ENCODE measurements around the gene GLTP.

GLTP gene

DNA sequence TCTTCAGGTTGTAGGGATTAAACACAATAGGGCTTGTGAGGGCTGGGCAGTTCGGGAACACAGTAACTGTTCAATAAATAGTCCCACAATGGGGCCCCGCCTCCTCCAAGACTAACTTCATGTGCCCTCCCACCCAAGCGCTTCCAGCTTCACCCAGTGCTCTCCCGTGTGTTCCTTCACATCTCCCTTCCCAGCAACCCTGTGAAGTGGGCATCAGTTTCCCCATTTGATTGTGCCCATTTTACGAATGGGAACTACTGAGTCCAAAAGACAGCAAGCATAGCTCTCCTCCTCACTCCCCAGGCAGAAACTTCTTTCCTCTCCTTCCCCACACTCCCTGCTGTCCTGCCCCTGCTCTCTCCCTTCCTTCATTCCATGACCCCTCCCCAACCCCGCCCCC lies 40.9 kb downstream of the GLTP start:
- TF ChIP-seq ZNF70 (CRISPR knock-in tag; IDR thresholded peaks at IDR 0.05) (no peak), ZNF8 (CRISPR knock-in tag; IDR thresholded peaks at IDR 0.05) (no peak), BACH2 (CRISPR knock-in tag; IDR thresholded peaks at IDR 0.05; ENCODE audit: borderline replicate concordance) (no peak), PPARA (CRISPR knock-in tag; IDR thresholded peaks at IDR 0.05; ENCODE audit: borderline replicate concordance) (no peak), SNAI2 (CRISPR knock-in tag; IDR thresholded peaks at IDR 0.05) (no peak), OSR1 (CRISPR knock-in tag; IDR thresholded peaks at IDR 0.05) (no peak), ZNF565 (CRISPR knock-in tag; conservative IDR thresholded peaks at IDR 0.05; ENCODE audit: low read depth) (no peak), ARNTL (CRISPR knock-in tag; IDR thresholded peaks at IDR 0.05; ENCODE audit: borderline replicate concordance, low read depth) (no peak), ESRRG (CRISPR knock-in tag; IDR thresholded peaks at IDR 0.05) (no peak), CSDC2 (CRISPR knock-in tag; IDR thresholded peaks at IDR 0.05) (no peak), ZFP3 (CRISPR knock-in tag; IDR thresholded peaks at IDR 0.05) (no peak), TOX (CRISPR knock-in tag; IDR thresholded peaks at IDR 0.05; ENCODE audit: borderline replicate concordance) (no peak), ZFP30 (CRISPR knock-in tag; IDR thresholded peaks at IDR 0.05) (no peak), ZC3H10 (CRISPR knock-in tag; IDR thresholded peaks at IDR 0.05) (no peak)
- TF ChIP-seq, protein P1, sequence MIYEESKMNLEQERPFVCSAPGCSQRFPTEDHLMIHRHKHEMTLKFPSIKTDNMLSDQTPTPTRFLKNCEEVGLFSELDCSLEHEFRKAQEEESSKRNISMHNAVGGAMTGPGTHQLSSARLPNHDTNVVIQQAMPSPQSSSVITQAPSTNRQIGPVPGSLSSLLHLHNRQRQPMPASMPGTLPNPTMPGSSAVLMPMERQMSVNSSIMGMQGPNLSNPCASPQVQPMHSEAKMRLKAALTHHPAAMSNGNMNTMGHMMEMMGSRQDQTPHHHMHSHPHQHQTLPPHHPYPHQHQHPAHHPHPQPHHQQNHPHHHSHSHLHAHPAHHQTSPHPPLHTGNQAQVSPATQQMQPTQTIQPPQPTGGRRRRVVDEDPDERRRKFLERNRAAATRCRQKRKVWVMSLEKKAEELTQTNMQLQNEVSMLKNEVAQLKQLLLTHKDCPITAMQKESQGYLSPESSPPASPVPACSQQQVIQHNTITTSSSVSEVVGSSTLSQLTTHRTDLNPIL (CRISPR knock-in tag; IDR thresholded peaks at IDR 0.05; ENCODE audit: low read depth): no peak
- TF ChIP-seq, protein P2, sequence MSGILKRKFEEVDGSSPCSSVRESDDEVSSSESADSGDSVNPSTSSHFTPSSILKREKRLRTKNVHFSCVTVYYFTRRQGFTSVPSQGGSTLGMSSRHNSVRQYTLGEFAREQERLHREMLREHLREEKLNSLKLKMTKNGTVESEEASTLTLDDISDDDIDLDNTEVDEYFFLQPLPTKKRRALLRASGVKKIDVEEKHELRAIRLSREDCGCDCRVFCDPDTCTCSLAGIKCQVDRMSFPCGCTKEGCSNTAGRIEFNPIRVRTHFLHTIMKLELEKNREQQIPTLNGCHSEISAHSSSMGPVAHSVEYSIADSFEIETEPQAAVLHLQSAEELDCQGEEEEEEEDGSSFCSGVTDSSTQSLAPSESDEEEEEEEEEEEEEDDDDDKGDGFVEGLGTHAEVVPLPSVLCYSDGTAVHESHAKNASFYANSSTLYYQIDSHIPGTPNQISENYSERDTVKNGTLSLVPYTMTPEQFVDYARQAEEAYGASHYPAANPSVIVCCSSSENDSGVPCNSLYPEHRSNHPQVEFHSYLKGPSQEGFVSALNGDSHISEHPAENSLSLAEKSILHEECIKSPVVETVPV (CRISPR knock-in tag; IDR thresholded peaks at IDR 0.05): no peak
- TF ChIP-seq, protein P3, sequence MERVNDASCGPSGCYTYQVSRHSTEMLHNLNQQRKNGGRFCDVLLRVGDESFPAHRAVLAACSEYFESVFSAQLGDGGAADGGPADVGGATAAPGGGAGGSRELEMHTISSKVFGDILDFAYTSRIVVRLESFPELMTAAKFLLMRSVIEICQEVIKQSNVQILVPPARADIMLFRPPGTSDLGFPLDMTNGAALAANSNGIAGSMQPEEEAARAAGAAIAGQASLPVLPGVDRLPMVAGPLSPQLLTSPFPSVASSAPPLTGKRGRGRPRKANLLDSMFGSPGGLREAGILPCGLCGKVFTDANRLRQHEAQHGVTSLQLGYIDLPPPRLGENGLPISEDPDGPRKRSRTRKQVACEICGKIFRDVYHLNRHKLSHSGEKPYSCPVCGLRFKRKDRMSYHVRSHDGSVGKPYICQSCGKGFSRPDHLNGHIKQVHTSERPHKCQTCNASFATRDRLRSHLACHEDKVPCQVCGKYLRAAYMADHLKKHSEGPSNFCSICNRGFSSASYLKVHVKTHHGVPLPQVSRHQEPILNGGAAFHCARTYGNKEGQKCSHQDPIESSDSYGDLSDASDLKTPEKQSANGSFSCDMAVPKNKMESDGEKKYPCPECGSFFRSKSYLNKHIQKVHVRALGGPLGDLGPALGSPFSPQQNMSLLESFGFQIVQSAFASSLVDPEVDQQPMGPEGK (CRISPR knock-in tag; IDR thresholded peaks at IDR 0.05; ENCODE audit: borderline replicate concordance): no peak
- TF ChIP-seq, protein P4, sequence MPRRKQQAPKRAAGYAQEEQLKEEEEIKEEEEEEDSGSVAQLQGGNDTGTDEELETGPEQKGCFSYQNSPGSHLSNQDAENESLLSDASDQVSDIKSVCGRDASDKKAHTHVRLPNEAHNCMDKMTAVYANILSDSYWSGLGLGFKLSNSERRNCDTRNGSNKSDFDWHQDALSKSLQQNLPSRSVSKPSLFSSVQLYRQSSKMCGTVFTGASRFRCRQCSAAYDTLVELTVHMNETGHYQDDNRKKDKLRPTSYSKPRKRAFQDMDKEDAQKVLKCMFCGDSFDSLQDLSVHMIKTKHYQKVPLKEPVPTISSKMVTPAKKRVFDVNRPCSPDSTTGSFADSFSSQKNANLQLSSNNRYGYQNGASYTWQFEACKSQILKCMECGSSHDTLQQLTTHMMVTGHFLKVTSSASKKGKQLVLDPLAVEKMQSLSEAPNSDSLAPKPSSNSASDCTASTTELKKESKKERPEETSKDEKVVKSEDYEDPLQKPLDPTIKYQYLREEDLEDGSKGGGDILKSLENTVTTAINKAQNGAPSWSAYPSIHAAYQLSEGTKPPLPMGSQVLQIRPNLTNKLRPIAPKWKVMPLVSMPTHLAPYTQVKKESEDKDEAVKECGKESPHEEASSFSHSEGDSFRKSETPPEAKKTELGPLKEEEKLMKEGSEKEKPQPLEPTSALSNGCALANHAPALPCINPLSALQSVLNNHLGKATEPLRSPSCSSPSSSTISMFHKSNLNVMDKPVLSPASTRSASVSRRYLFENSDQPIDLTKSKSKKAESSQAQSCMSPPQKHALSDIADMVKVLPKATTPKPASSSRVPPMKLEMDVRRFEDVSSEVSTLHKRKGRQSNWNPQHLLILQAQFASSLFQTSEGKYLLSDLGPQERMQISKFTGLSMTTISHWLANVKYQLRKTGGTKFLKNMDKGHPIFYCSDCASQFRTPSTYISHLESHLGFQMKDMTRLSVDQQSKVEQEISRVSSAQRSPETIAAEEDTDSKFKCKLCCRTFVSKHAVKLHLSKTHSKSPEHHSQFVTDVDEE (CRISPR knock-in tag; IDR thresholded peaks at IDR 0.05): no peak
- TF ChIP-seq, protein P5, sequence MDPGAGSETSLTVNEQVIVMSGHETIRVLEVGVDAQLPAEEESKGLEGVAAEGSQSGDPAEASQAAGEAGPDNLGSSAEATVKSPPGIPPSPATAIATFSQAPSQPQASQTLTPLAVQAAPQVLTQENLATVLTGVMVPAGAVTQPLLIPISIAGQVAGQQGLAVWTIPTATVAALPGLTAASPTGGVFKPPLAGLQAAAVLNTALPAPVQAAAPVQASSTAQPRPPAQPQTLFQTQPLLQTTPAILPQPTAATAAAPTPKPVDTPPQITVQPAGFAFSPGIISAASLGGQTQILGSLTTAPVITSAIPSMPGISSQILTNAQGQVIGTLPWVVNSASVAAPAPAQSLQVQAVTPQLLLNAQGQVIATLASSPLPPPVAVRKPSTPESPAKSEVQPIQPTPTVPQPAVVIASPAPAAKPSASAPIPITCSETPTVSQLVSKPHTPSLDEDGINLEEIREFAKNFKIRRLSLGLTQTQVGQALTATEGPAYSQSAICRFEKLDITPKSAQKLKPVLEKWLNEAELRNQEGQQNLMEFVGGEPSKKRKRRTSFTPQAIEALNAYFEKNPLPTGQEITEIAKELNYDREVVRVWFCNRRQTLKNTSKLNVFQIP (CRISPR knock-in tag; IDR thresholded peaks at IDR 0.05; ENCODE audit: borderline replicate concordance, low read depth): no peak
- ATAC-seq: no peak

DNA sequence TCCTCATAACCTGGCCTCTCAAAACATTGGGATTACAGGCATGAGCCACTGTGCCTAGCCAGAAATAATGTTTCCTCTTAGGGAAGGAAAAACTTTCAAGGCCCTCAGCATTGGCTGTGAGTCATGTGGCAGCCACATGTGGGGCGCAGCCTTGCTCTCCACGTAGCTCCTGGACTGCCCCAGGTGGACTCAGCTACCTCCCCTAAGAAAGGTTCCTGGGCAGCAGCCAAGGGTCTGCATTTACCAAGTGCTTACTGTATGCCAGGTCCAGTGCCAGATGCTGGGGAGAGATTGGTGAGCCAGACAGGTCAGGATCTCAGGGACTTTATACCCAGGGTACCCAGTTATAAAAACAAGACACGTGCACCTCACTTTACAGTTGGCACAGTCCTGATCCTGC lies 43.4 kb downstream of the GLTP start:
- ATAC-seq: no peak
- TF ChIP-seq ARNTL (CRISPR knock-in tag; IDR thresholded peaks at IDR 0.05; ENCODE audit: borderline replicate concordance, low read depth): no peak
- TF ChIP-seq, protein P2 (CRISPR knock-in tag; IDR thresholded peaks at IDR 0.05): no peak

DNA sequence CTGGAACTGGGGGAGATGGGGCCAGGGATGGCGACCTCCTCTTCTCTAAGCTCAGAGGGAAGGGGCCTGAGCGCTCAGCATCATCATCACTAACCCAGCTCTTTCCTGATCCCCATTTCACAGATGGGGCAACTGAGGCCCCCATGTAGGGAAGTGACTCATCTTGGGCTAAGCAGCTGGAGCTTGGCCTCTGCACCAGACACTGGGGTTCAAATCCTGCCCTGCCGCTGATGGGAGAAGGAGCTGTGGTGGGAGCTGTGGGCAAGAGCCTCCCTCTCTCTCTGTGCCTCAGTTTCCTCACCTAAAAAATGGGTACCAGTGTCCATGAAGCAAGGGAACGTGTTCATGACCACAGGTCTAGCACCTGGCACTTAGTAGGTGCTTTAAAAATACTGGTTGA lies 44.5 kb downstream of the GLTP start:
- TF ChIP-seq TOX (CRISPR knock-in tag; IDR thresholded peaks at IDR 0.05; ENCODE audit: borderline replicate concordance) (no peak), PPARA (CRISPR knock-in tag; IDR thresholded peaks at IDR 0.05; ENCODE audit: borderline replicate concordance) (no peak), CSDC2 (CRISPR knock-in tag; IDR thresholded peaks at IDR 0.05) (no peak), ZC3H10 (CRISPR knock-in tag; IDR thresholded peaks at IDR 0.05) (no peak), SNAI2 (CRISPR knock-in tag; IDR thresholded peaks at IDR 0.05) (no peak), OSR1 (CRISPR knock-in tag; IDR thresholded peaks at IDR 0.05) (no peak), TCF4 (CRISPR knock-in tag; IDR thresholded peaks at IDR 0.05; ENCODE audit: borderline replicate concordance) (no peak)
- no peak for ATAC-seq

Data from SK-N-SH treated with all-trans-retinoic acid at 6 μM for 48 hours (cell line).